ENCODE results near the gene SCGB1D4.

- TF ChIP-seq EP300 (IDR thresholded peaks at IDR 0.05) (no peak), CTCF (IDR thresholded peaks at IDR 0.05) (no peak), POLR2AphosphoS5 (IDR thresholded peaks at IDR 0.05) (no peak)
These were observed 45.3 kb upstream of the SCGB1D4 start for GRCh38 chr11:62344210-62344609.
